Endodermal cell (in vitro differentiated cells): ENCODE results near the gene R3HCC1L. TPM values are rescaled to one million over a fixed set of nuclear protein-coding genes. Genes with fewer than 3 reads are reported as not detected.

Experiments used
- DNase-seq: peaks from one replicate; pipeline ENCODE4 v3.0.0-alpha.2; 2017
- H3K27ac ChIP-seq: 2 replicates; pipeline ENCODE4 v1.5.1; 2013; ENCODE audit warnings: mild to moderate bottlenecking, low read depth, low read length, moderate library complexity
- H3K27me3 ChIP-seq: 2 replicates; pipeline ENCODE4 v1.6.1; 2013; ENCODE audit warnings: mild to moderate bottlenecking, low read length, moderate library complexity; ENCODE audit not compliant: insufficient read depth, control insufficient read depth, poor library complexity, severe bottlenecking
- H3K36me3 ChIP-seq: 2 replicates; pipeline ENCODE4 v1.7.0; 2013; ENCODE audit warnings: mild to moderate bottlenecking, low read length, moderate library complexity; ENCODE audit not compliant: control insufficient read depth, insufficient read depth
- H3K4me1 ChIP-seq: one replicate; pipeline ENCODE4 v1.7.0; 2013; ENCODE audit warnings: low read length; ENCODE audit not compliant: control insufficient read depth, insufficient read depth
- H3K4me3 ChIP-seq: 2 replicates; pipeline ENCODE4 v1.5.1; 2013; ENCODE audit warnings: mild to moderate bottlenecking, low read length, moderate library complexity
- H3K9ac ChIP-seq: 2 replicates; pipeline ENCODE4 v1.6.1; 2013; ENCODE audit warnings: mild to moderate bottlenecking, low read length, moderate library complexity; ENCODE audit not compliant: poor library complexity, severe bottlenecking; ENCODE audit errors: extremely low read depth
- H3K9me3 ChIP-seq: 2 replicates; pipeline ENCODE4 v1.6.1; 2013; ENCODE audit warnings: mild to moderate bottlenecking, low read length, moderate library complexity; ENCODE audit not compliant: control insufficient read depth
- H3K27ac Mint-ChIP-seq: 2 replicates; pipeline ENCODE4 v1.8.0; 2020; ENCODE audit warnings: mixed read lengths
- H3K27me3 Mint-ChIP-seq: 2 replicates; pipeline ENCODE4 v1.8.0; 2021; ENCODE audit warnings: mild to moderate bottlenecking, mixed read lengths; ENCODE audit not compliant: insufficient read depth
- H3K36me3 Mint-ChIP-seq: 2 replicates; pipeline ENCODE4 v1.8.0; 2020; ENCODE audit warnings: low read depth, mixed read lengths
- H3K4me1 Mint-ChIP-seq: 2 replicates; pipeline ENCODE4 v1.8.0; 2020; ENCODE audit warnings: mixed read lengths
- H3K4me3 Mint-ChIP-seq: 2 replicates; pipeline ENCODE4 v1.8.0; 2020; ENCODE audit warnings: mild to moderate bottlenecking, moderate library complexity, mixed read lengths
- H3K9me3 Mint-ChIP-seq: 2 replicates; pipeline ENCODE4 v1.8.0; 2020; ENCODE audit warnings: mild to moderate bottlenecking, mixed read lengths
- WGBS, 2 experiments: methylation state at CpG; one replicate each; pipeline versions ENCODE4 v1.1.5 to v1.1.7; 2013; ENCODE audit warnings: missing lambda C conversion rate in 2 of 2, mixed read lengths in 1 of 2; ENCODE audit not compliant: insufficient coverage in 1 of 2, insufficient read length in 1 of 2; 5-methylcytosine and 5-hydroxymethylcytosine counted together
- total RNA-seq, 2 donors: library from RNA; stranded (reverse); fragmentation: NEBNext Ultra II Directional in 1 of 2; extraction: Animal tissue kit (Norgen Biotek cat#: 25700) in 1 of 2; gene quantifications; 2 replicates in 1 of 2; 3 replicates in 1 of 2; pipeline ENCODE4 v1.2.1, GENCODE V29; 2021
- TF ChIP-seq, protein P1 (sequence below): fragments of 200-600 bp; sonication (generic); conservative IDR thresholded peaks from 2 replicates; pipeline ENCODE4 v1.5.0; 2021; ENCODE audit warnings: antibody characterized with exemption, mild to moderate bottlenecking

R3HCC1L gene
- total RNA-seq, 2 donors from 2014 or later = 16.1 to 18.1 TPM

DNA sequence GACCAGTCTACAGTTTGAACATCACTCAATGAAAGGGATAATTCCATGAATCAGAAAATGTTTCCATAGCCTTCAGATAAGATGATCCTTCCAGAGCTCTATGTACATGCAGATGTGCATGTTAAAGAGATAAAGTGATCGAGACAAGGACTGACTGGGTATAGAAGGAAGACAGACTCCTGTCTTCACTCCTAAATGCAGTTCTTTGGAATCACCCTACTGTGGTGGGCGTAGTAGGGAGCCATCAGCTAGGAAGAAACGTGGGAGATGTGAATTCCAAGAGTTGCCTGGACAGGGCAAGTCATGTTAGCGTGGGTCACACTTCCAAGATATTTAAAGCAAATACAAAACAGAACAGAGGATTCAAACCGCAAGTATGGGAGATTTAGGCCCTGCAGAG is 109.7 kb downstream of the R3HCC1L start:
- H3K9me3 ChIP-seq = no peaks in the 10 kb centered on the region
- H3K27ac Mint-ChIP-seq = no peak overlapping the region
- H3K4me3 Mint-ChIP-seq = no peak overlapping the region
- no peak overlapping the region for H3K4me3 ChIP-seq
- H3K36me3 Mint-ChIP-seq = peaks cover 15% of the 10 kb centered on the region
- TF ChIP-seq, protein P1, sequence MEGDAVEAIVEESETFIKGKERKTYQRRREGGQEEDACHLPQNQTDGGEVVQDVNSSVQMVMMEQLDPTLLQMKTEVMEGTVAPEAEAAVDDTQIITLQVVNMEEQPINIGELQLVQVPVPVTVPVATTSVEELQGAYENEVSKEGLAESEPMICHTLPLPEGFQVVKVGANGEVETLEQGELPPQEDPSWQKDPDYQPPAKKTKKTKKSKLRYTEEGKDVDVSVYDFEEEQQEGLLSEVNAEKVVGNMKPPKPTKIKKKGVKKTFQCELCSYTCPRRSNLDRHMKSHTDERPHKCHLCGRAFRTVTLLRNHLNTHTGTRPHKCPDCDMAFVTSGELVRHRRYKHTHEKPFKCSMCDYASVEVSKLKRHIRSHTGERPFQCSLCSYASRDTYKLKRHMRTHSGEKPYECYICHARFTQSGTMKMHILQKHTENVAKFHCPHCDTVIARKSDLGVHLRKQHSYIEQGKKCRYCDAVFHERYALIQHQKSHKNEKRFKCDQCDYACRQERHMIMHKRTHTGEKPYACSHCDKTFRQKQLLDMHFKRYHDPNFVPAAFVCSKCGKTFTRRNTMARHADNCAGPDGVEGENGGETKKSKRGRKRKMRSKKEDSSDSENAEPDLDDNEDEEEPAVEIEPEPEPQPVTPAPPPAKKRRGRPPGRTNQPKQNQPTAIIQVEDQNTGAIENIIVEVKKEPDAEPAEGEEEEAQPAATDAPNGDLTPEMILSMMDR = no peak
- no peak for DNase-seq
- no peaks in the 10 kb centered on the region for H3K9me3 Mint-ChIP-seq
- no peaks in the 10 kb centered on the region for H3K27me3 ChIP-seq
- no peak overlapping the region for H3K9ac ChIP-seq
- WGBS, 2 experiments = 90 to 96% methylated on average over 4 to 5 of the region's 5 CpGs
- H3K36me3 ChIP-seq = peaks cover 54% of the 10 kb centered on the region
- H3K27me3 Mint-ChIP-seq = no peaks in the 10 kb centered on the region
- no peaks in the 10 kb centered on the region for H3K4me1 Mint-ChIP-seq
- no peak overlapping the region for H3K27ac ChIP-seq
- no peaks in the 10 kb centered on the region for H3K4me1 ChIP-seq

DNA sequence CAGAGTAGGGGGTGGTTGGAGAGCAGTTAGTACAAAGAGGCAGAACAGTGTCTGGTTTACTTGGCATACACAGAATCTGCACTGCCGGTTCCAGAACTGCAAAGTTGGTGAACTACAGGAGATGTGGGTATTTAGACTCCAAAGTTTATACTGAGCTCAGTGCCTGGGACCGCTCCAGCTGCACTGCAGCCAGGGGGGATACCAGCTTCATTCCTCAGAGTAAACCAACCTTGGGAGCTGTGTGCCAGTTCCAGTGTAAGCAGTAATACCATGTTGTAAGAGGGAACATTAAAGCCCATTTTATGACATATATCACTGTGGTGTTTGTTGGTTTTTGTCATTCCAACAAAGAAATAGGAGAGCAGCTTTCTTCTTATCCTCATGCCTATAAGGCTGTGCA is 110.1 kb downstream of the R3HCC1L start:
- H3K4me3 ChIP-seq = no peak overlapping the region
- H3K4me1 ChIP-seq = no peaks in the 10 kb centered on the region
- no peak overlapping the region for H3K9ac ChIP-seq
- H3K27ac ChIP-seq = no peak overlapping the region
- H3K9me3 ChIP-seq = no peaks in the 10 kb centered on the region
- 91 to 100% methylated on average over 2 of the region's 2 CpGs for WGBS, 2 experiments
- Mint-ChIP-seq H3K36me3 (peaks cover 15% of the 10 kb centered on the region), H3K9me3 (no peaks in the 10 kb centered on the region), H3K27me3 (no peaks in the 10 kb centered on the region), H3K4me1 (no peaks in the 10 kb centered on the region), H3K4me3 (no peak overlapping the region), H3K27ac (no peak overlapping the region)
- H3K36me3 ChIP-seq = peaks cover 54% of the 10 kb centered on the region
- no peak for DNase-seq
- H3K27me3 ChIP-seq = no peaks in the 10 kb centered on the region
- TF ChIP-seq, protein P1 = no peak

DNA sequence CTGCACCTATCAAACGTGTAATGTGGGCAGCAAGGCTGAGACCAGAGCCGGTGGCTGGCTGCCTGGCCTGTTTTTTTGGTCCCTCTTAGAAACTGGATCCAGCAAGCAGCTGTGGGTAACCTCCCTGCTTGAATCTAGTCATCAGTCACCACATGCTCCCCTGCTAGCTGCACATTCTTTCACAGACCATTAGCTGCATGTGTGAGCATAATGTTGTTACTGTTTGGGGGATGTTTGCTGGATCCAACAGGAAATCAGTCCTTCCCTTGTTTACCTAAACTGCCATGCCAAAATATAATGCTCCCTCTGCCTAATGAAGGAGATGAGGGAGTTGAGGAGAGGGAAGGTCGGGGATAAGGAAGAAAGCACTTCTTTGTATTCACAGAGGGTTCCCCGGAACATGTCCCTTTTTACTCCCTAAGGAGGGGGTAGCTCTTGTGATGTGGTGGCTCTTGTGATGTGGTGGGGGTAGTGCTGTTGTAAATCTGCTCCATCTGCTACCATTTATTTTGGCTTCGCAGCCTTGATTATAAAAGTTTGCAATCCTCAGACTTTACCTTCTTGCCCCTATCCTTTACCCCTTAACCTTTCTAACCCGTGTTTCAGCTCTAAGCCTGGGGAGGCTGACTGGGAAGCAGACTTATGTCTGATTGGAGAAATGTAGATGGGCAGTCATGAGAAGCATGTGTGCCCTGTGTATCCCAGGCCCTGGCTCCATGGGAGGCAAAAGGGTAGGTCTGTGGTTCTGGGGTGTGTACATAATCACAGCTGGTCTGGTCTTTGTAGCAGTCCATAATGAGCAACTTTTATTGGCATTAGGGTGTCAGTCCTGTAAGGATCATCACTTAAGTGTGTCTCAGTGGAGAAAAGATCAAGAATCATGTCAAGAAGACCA is 112.7 kb downstream of the R3HCC1L start:
- TF ChIP-seq, protein P1 = no peak
- Mint-ChIP-seq H3K27ac (no peak overlapping the region), H3K4me3 (no peak overlapping the region), H3K36me3 (peaks cover 15% of the 10 kb centered on the region), H3K4me1 (peaks cover 4% of the 10 kb centered on the region), H3K9me3 (no peaks in the 10 kb centered on the region), H3K27me3 (no peaks in the 10 kb centered on the region)
- H3K27me3 ChIP-seq = no peaks in the 10 kb centered on the region
- no peak overlapping the region for H3K9ac ChIP-seq
- H3K4me1 ChIP-seq = peaks cover 4% of the 10 kb centered on the region
- DNase-seq = no peak
- H3K36me3 ChIP-seq = peaks cover 49% of the 10 kb centered on the region
- 79 to 87% methylated on average over 3 to 6 of the region's 6 CpGs for WGBS, 2 experiments
- no peak overlapping the region for H3K4me3 ChIP-seq
- no peak overlapping the region for H3K27ac ChIP-seq
- H3K9me3 ChIP-seq = no peaks in the 10 kb centered on the region
